ENCODE measurements around the gene PCNX2.

DNA sequence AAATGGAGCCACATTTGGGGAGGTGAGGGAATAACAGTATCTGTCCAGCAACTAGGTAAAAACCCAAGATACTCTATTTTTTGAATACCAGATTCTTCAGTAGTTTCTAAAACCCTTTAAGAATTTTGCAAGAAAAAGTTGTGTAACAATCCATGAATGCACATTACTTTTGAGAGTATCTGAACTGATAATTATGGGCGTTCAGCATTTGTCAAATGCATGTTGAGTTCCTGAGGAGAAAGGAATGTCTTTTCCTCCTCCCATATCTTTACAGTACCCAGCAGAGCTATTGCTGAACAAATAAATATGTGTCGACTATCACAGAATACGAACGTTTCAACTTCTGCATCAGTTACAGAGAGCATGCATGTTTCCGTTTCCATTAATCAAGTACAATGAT lies 104.5 kb downstream of the PCNX2 start:
- TF ChIP-seq, protein P1, sequence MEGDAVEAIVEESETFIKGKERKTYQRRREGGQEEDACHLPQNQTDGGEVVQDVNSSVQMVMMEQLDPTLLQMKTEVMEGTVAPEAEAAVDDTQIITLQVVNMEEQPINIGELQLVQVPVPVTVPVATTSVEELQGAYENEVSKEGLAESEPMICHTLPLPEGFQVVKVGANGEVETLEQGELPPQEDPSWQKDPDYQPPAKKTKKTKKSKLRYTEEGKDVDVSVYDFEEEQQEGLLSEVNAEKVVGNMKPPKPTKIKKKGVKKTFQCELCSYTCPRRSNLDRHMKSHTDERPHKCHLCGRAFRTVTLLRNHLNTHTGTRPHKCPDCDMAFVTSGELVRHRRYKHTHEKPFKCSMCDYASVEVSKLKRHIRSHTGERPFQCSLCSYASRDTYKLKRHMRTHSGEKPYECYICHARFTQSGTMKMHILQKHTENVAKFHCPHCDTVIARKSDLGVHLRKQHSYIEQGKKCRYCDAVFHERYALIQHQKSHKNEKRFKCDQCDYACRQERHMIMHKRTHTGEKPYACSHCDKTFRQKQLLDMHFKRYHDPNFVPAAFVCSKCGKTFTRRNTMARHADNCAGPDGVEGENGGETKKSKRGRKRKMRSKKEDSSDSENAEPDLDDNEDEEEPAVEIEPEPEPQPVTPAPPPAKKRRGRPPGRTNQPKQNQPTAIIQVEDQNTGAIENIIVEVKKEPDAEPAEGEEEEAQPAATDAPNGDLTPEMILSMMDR (IDR thresholded peaks at IDR 0.05): no peak
- TF ChIP-seq POLR2AphosphoS5 (IDR thresholded peaks at IDR 0.05) (no peak), POLR2A (IDR thresholded peaks at IDR 0.05) (no peak), EP300 (IDR thresholded peaks at IDR 0.05) (no peak)

All from stomach (tissue), 4 donors.